Bone marrow (tissue), 2 donors: ENCODE measurements around the gene ETHE1.
"Not testable (repeated sequence)": the region's sequence is repeated elsewhere in the genome, so short reads cannot be mapped to it uniquely, and the experiment has no call there.

Experiments used
- DNase-seq, 2 donors: peaks; one replicate each; lab custom pipeline; 2025; lab: John Stamatoyannopoulos, UW

Gene ETHE1

DNA sequence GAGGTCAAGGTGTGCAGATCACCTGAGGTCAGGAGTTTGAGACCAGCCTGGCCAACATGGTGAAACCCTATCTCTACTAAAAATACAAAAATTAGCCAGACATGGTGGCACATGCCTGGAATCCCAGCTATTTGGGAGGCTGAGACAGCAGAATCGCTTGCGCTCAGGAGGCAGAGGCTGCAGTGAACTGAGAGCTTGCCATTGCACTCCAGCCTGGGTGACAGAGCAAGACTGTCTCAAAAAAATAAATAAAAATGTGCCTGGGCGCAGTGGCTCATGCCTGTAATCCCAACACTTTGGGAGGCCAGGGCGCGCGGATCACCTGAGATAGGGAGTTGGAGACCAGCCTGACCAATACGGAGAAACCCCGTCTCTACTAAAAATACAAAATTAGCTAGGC lies 3.3 kb downstream of the ETHE1 start:
- DNase-seq = not testable (repeated sequence)

DNA sequence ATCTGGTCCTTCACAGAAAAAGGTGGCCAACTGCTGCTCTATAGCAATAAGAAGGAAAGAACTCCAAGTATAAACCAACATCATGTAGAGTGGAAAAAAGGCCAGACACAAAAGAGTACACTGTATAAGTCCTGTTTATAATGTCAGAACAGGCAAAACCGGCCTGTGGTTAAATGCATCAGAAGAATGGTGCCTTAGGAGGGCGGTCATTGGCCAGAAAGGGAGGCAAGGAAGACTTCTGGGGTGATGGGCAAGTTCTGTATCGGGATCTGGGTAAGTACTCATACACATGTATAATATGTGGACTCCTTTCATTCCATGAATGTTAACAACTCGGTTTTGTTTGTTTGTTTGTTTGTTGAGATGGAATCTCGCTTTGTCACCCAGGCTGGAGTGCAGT lies 4.1 kb downstream of the ETHE1 start:
- DNase-seq = no peak

DNA sequence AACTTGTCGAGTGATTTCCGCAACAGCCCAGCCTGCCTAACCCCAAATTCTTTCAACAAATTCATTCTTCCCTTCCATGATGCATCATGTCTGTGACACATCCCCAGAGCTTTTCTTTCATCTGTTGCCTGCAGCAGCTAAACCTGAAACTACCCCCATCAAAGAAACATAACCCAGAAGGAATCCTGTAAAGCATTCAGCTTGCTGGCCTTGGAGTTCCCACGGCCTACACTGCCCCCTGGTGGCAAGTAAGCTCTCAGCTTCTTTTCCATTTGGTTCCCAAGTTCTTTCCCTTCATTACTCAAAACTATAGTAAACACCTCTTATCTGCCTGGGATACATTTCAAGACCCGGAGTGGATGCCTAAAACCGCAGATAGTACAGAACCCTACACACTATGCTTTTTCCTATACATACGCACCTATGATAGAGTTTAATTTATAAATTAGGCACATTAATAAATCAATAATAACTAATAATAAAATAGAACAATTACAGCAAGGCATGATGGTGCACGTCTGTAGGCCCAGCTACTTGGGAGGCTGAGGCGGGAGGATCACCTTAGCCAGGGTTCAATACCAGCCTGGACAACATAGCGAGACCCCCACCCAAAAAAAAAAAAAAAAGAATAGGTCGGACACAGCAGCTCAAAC lies 7.4 kb downstream of the ETHE1 start:
- DNase-seq = peak; percentile 34 to 61

DNA sequence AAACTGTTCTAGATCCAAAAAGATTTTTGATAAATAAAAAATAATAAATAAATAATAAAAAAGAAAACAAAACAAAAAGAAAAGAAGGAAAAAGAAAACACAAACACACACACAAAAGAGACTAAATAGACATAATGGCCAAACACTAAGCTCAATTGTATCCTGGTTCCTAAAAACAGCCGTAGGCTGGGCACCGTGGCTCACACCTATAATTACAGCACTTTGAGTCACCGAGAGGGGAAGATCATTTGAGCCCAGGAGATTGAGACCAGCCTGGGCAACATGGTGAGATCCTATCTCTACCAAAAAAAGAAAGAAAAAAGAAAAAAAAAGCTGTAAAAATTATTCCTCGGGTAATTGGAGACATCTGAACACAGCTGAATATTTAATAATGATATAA lies 8.9 kb downstream of the ETHE1 start:
- DNase-seq = no peak

DNA sequence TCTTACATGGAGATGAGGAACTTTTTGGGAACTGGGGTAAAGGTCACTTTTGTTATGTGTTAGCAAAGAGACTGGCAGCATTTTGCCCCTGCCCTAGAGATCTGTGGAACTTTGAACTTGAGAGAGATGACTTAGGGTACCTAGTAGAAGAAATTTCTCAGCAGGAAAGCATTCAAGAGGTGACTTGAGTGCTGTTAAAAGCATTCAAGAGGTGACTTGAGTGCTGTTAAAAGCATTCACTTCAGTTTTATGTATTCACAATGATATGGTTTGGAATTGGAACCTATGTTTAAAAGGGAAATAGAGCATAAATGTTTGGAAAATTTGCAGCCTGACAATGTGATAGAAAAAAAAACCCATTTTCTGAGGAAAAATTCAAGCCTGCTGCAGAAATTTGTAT lies 14.6 kb downstream of the ETHE1 start:
- not testable (repeated sequence) for DNase-seq

DNA sequence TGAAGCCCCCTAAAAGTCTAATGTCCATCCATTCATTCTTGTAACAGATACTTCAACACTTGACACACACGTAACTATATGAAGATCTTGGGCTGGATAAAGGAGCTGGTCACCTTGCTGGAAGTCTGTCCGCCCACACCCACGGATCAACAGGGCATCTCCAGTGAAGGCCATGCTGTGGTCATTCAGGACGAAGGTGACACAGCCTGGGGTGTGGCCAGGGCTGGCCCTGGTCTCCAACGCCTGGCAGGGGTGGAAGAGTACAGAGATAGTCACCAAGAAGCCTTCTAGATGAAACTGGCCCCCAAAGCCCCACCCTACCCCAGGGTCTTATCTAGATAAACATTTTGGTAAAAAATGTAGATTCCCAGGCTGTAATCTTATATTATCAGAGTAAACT lies 15.7 kb downstream of the ETHE1 start:
- no peak for DNase-seq

GRCh38 chr19:43510713-43511112 lies 16.3 kb downstream of the ETHE1 start:
- DNase-seq = no peak

- no peak for DNase-seq
Measured at GRCh38 chr19:43507880-43508279, 19.1 kb downstream of the ETHE1 start.

GRCh38 chr19:43506629-43507028 lies 20.4 kb downstream of the ETHE1 start:
- no peak for DNase-seq

DNA sequence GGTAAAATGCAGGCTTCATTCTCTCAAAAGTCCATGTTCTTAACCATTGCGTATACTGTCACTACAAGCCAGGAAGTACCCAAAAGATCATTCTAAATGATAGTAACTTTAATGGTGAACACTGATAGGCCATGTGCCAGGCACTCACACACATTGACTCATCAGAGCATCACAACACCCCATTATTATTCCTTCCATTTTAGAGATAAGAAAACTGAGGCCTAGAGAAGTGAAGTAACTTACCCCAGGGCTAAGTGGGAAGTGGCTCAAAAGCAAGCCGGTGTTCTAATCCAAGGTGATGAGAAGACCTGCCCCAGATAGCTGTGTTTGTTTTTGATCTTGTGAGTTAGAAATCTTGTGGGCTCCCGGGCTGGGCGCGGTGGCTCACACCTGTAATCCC lies 21.1 kb downstream of the ETHE1 start:
- DNase-seq = no peak

DNA sequence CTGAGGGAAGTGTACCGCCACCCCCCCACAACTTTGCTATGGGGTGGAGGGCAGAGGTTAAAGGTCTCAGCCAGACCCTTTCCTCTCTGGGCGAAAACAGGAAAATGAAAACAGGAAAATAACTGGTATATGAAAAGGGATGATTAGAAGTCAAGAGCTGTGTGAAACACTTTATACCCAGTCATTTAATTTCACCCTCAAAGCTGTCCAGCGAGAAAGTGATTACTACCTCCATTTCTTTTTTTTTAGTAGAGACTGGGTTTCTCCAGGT lies 21.9 kb downstream of the ETHE1 start:
- no peak for DNase-seq

GRCh38 chr19:43504426-43505185 lies 22.4 kb downstream of the ETHE1 start, which contains the start of gene PHLDB3:
Gene PHLDB3 (minus strand): TSS chr19:43504746. CDS start chr19:43504118, 628 bp downstream.
- DNase-seq = no peak

- peak; percentile 87 to 93 for DNase-seq
Measured at GRCh38 chr19:43503501-43504425, 23.2 kb downstream of the ETHE1 start.

DNA sequence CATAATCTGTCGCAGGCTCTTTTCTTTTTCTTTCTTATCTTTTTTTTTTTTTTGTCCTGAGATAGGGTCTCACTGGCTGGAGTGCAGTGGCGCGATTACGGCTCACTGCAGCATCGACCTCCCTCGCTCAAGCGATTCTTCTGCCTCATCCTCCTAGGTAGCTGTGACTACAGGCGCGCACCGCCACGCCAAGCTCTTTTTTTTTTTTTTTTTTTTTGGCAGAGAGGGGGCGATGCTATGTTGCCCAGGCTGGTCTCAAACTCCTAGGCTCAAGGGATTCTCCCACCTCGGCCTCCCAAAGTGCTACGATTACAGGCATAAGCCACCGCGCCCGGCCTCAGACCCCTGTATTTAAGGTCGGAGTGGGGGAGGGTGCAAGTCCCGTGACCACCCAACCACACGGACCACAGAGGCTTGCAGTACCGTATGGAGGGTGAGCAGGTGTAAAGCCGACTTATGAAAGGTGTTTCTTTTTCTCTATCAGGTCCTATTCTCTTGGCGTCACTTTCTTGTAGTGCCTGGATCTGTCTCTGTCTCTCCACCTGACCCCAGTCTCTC lies 24.5 kb downstream of the ETHE1 start:
- no peak for DNase-seq

GRCh38 chr19:43501661-43502418 lies 25.2 kb downstream of the ETHE1 start:
- no peak for DNase-seq

DNA sequence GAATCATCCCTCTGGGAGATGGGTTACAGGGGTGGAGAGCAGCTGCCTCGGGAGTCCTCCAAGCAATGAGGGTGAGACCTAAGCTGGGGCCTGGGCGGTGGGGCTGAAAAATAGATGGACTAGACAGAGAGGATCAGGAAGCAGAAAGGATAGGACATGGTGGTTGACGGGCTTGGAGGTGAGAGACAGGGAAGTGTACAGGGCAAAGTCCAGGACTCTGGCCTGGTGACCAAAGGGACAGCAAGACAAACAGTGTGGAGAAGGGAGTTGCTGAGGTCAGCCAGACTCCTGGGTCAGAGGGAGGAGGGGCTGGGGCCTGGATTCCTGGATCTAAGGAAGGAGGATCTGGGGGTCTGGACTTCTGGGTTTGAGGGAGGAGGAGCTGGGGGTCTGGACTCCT lies 28.0 kb downstream of the ETHE1 start:
- no peak for DNase-seq

DNA sequence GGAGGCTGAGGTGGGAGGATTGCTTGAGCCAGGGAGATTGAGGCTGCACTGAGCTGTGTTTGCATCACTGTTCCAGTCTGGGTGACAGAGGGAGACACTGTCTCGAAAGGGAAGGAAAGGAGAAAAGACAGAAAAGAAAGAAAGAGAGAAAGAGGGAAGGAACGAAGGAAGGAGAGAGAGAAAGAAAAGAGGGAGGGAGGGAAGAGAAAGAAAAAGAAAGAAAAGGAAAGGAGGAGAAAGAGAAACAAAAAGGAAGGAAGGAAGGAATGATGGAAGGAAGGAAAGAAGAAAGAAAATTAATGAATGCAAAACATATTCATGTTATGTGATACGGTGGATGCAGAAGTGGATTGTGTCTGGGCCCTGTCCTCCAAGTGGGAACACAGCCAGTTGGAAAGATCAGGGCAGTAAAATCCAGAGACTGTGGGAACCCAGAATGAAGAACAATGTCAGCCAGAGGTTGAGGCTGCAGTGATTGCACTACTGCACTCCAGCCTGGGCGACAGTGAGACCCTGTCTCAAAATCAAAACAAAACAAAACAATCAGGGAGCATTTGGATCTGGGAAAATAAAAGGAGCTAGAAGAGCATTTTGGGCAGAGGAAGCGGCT lies 28.7 kb downstream of the ETHE1 start:
- DNase-seq = no peak

- DNase-seq = no peak
Measured at GRCh38 chr19:43496960-43497359, 30.0 kb downstream of the ETHE1 start.

DNA sequence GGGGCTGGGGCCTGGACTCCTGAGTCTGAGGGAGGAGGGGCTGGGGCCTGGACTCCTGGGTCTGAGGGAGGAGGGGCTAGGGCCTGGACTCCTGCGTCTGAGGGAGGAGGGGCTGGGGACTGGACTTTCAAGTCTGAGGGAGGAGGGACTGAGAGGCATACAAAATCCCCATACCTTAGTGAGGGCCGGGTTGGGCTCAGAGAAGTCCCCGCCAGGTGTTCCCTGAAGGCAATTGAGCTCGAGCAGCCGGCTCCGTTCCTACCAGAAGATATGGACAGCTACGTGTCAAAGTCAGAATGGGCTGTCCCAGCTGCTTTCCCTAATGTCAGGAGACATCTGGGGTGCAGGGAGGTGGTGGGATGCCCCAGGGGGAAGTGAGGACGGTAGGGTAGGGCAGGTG lies 31.9 kb downstream of the ETHE1 start:
- DNase-seq = no peak

GRCh38 chr19:43490759-43491158 lies 36.2 kb downstream of the ETHE1 start:
- no peak for DNase-seq

DNA sequence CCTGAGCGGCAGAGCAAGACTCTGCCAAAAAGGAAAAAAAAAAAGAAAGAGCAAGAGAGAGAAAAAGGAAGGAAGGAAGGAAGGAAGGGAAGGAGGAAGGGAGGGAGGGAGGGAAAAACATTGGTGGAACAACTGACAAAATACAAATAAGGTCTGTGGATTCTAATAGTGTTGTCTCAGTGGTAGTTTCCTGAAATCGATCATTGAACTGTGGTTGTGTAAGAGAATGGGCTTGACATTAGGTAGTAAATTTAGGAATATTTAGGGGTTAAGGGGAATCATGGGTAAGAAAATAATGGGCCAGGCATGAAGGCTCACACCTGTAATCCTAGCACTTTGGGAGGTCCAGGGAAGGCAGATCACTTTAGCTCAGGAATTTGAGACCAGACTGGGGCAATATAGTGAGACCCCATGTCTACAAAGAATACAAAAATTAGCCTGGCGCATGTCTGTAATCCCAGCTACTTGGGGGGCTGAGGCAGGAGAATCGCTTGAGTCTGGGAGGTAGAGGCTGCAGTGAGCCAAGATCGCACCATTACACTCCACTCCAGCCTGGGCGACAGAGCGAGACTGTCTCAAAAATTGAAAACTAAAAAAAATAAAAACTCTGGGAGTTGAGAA lies 36.9 kb downstream of the ETHE1 start:
- DNase-seq = no peak
